ENCODE results near the gene KCNT1. TPM values are rescaled to one million over a fixed set of nuclear protein-coding genes. Genes with fewer than 3 reads are reported as not detected.

Gene KCNT1
- total RNA-seq, 1 donor from 2014 or later, result not detected

GRCh38 chr9:135780626-135781025 is 78.6 kb downstream of the KCNT1 start:
- DNase-seq (ENCODE audit: extremely low spot score in 2 of 2), result no peak
- Histone ChIP-seq H3K27ac (no peak overlapping the region), H3K9me3 (no peaks in the 10 kb centered on the region), H3K27me3 (no peaks in the 10 kb centered on the region), H3K36me3 (no peaks in the 10 kb centered on the region), H3K4me3 (no peak overlapping the region), H3K4me1 (no peaks in the 10 kb centered on the region)
- no peak for TF ChIP-seq POLR2AphosphoS5 (IDR thresholded peaks at IDR 0.05; ENCODE audit: insufficient read depth in 1 of 2, low read depth in 1 of 2)
- intact Hi-C loops (cut with DNase I), result no loop called here

GRCh38 chr9:135782946-135783345 is 81.0 kb downstream of the KCNT1 start:
- Histone ChIP-seq H3K4me3 (no peak overlapping the region), H3K36me3 (no peaks in the 10 kb centered on the region), H3K27ac (no peak overlapping the region), H3K9me3 (no peaks in the 10 kb centered on the region), H3K27me3 (no peaks in the 10 kb centered on the region), H3K4me1 (no peaks in the 10 kb centered on the region)
- TF ChIP-seq POLR2A (IDR thresholded peaks at IDR 0.05), result no peak
- no peak for TF ChIP-seq CTCF (IDR thresholded peaks at IDR 0.05)
- TF ChIP-seq POLR2AphosphoS5 (IDR thresholded peaks at IDR 0.05; ENCODE audit: insufficient read depth in 1 of 2, low read depth in 1 of 2), result no peak
- intact Hi-C loops (cut with DNase I), result no loop called here
- DNase-seq (ENCODE audit: extremely low spot score in 2 of 2), result no peak

DNA sequence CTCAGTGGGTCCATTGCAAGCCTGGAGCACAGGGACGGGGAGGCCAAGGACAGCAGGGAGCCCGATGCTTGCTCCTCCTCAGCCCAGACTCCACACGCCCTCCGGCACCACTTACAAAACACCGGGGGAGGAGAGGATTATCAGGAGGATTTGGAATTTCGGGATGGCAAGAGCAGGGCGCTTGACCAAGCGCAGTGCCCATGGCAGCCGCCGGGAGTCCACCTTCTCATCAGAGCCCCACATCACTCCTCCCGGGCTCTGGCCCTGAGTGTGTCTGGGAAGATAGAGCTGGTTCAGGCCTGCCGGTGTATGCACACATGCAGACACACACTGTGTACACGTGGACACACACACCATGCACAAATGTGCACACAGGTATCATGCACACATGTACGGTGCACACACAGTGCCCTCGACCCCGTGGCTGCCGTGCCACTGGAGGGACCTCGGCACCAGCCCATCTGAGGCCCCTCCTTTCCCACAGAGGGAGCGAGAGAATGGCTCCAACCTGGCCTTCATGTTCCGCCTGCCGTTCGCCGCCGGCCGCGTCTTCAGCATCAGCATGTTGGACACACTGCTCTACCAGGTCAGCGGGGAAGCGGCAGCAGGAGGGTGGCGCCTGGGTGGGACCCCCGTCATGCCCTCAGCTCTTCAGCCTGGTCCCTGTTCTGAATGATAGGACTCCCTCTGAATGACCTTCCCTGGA is 81.7 kb downstream of the KCNT1 start:
- no peak overlapping the region for H3K4me3 ChIP-seq
- H3K27me3 ChIP-seq, result no peaks in the 10 kb centered on the region
- no peak for DNase-seq (ENCODE audit: extremely low spot score in 2 of 2)
- H3K27ac ChIP-seq, result no peak overlapping the region
- H3K9me3 ChIP-seq, result no peaks in the 10 kb centered on the region
- H3K4me1 ChIP-seq, result no peaks in the 10 kb centered on the region
- intact Hi-C loops (cut with DNase I), result no loop called here
- TF ChIP-seq POLR2A (IDR thresholded peaks at IDR 0.05) (no peak), CTCF (IDR thresholded peaks at IDR 0.05) (no peak), POLR2AphosphoS5 (IDR thresholded peaks at IDR 0.05; ENCODE audit: insufficient read depth in 1 of 2, low read depth in 1 of 2) (no peak)
- H3K36me3 ChIP-seq, result no peaks in the 10 kb centered on the region

DNA sequence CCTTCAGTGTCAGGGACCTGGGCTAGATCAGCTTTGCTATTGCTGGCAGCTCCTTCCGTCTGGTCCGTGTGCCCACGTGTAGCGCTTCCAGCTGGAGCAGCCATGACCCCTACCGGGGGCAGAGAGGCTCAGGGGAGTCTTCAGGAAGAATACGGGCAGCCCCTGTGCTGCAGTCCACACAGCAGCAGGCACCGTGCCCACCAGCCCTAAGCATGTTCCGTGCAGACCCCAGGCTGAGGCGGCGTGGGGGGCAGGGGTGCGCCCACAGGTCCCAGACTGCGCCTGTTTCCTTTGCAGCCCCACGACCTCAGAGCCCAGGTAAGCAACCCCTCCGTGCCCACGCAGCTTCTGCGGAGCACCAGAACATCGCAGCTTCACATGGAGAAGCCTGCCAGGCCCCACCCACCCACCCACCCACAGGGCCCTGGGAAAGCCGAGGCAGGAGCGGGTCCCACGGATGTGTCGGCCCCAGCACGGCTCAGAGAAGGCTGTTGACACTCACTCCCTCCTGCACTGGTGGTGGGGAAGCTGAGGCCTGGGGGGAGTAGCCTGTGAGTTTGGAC is 83.1 kb downstream of the KCNT1 start:
- no peak for DNase-seq (ENCODE audit: extremely low spot score in 2 of 2)
- Histone ChIP-seq H3K36me3 (no peaks in the 10 kb centered on the region), H3K9me3 (no peaks in the 10 kb centered on the region), H3K4me1 (no peaks in the 10 kb centered on the region), H3K27me3 (no peaks in the 10 kb centered on the region), H3K27ac (no peak overlapping the region), H3K4me3 (no peak overlapping the region)
- intact Hi-C loops (cut with DNase I), result no loop called here
- TF ChIP-seq POLR2A (IDR thresholded peaks at IDR 0.05) (no peak), CTCF (IDR thresholded peaks at IDR 0.05) (no peak), POLR2AphosphoS5 (IDR thresholded peaks at IDR 0.05; ENCODE audit: insufficient read depth in 1 of 2, low read depth in 1 of 2) (no peak)

- Histone ChIP-seq H3K4me1 (no peaks in the 10 kb centered on the region), H3K9me3 (no peaks in the 10 kb centered on the region), H3K4me3 (no peak overlapping the region), H3K27me3 (no peaks in the 10 kb centered on the region), H3K36me3 (no peaks in the 10 kb centered on the region), H3K27ac (no peak overlapping the region)
- TF ChIP-seq CTCF (IDR thresholded peaks at IDR 0.05) (no peak), POLR2AphosphoS5 (IDR thresholded peaks at IDR 0.05; ENCODE audit: insufficient read depth in 1 of 2, low read depth in 1 of 2) (no peak), POLR2A (IDR thresholded peaks at IDR 0.05) (no peak)
- intact Hi-C loops (cut with DNase I), result no loop called here
- no peak for DNase-seq (ENCODE audit: extremely low spot score in 2 of 2)
Observed at GRCh38 chr9:135786146-135786690, 84.2 kb downstream of the KCNT1 start.

All from vagina (tissue), 2 donors.